ENCODE results near the gene SPECC1L.

DNA sequence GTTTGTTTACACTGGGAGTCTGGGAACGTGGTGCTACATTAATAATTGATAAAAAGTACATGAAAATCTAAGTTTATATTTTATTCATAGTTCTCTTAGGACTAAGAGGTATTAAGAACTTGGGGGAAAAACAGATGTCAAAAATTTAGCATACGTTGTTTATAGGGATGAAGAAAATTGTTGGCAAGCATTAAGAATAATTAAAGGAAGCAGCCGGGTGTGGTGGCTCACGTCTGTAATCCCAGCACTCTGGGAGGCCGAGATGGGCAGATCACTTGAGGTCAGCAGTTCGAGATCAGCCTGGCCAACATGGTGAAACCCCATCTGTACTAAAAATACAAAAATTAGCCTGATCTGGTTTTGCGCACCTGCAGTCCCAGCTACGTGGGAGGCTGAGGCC is 96.1 kb downstream of the SPECC1L start:
- TF ChIP-seq, protein P1, sequence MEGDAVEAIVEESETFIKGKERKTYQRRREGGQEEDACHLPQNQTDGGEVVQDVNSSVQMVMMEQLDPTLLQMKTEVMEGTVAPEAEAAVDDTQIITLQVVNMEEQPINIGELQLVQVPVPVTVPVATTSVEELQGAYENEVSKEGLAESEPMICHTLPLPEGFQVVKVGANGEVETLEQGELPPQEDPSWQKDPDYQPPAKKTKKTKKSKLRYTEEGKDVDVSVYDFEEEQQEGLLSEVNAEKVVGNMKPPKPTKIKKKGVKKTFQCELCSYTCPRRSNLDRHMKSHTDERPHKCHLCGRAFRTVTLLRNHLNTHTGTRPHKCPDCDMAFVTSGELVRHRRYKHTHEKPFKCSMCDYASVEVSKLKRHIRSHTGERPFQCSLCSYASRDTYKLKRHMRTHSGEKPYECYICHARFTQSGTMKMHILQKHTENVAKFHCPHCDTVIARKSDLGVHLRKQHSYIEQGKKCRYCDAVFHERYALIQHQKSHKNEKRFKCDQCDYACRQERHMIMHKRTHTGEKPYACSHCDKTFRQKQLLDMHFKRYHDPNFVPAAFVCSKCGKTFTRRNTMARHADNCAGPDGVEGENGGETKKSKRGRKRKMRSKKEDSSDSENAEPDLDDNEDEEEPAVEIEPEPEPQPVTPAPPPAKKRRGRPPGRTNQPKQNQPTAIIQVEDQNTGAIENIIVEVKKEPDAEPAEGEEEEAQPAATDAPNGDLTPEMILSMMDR (IDR thresholded peaks at IDR 0.05; ENCODE audit: insufficient read depth, low read length): no peak
- TF ChIP-seq POLR2AphosphoS5 (IDR thresholded peaks at IDR 0.05; ENCODE audit: low read depth) (no peak), SPI1 (IDR thresholded peaks at IDR 0.05; ENCODE audit: borderline replicate concordance, low read depth) (no peak), GABPA (IDR thresholded peaks at IDR 0.05; ENCODE audit: low read depth) (no peak)
- TF ChIP-seq, protein P2, sequence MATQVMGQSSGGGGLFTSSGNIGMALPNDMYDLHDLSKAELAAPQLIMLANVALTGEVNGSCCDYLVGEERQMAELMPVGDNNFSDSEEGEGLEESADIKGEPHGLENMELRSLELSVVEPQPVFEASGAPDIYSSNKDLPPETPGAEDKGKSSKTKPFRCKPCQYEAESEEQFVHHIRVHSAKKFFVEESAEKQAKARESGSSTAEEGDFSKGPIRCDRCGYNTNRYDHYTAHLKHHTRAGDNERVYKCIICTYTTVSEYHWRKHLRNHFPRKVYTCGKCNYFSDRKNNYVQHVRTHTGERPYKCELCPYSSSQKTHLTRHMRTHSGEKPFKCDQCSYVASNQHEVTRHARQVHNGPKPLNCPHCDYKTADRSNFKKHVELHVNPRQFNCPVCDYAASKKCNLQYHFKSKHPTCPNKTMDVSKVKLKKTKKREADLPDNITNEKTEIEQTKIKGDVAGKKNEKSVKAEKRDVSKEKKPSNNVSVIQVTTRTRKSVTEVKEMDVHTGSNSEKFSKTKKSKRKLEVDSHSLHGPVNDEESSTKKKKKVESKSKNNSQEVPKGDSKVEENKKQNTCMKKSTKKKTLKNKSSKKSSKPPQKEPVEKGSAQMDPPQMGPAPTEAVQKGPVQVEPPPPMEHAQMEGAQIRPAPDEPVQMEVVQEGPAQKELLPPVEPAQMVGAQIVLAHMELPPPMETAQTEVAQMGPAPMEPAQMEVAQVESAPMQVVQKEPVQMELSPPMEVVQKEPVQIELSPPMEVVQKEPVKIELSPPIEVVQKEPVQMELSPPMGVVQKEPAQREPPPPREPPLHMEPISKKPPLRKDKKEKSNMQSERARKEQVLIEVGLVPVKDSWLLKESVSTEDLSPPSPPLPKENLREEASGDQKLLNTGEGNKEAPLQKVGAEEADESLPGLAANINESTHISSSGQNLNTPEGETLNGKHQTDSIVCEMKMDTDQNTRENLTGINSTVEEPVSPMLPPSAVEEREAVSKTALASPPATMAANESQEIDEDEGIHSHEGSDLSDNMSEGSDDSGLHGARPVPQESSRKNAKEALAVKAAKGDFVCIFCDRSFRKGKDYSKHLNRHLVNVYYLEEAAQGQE (IDR thresholded peaks at IDR 0.05; ENCODE audit: insufficient replicate concordance, low read depth): no peak
